ENCODE results near the gene CHST3. TPM values are rescaled to one million over a fixed set of nuclear protein-coding genes. Genes with fewer than 3 reads are reported as not detected.

CHST3 gene
- polyA plus RNA-seq, 1 donor from 2014 or later, result 4.1 TPM

GRCh38 chr10:72024596-72024995 is 60.4 kb downstream of the CHST3 start:
- no peak overlapping the region for H2AFZ ChIP-seq (ENCODE audit: low read depth, low read length)
- no peak overlapping the region for H3K27ac ChIP-seq (ENCODE audit: low read length)
- H3K4me3 ChIP-seq (ENCODE audit: low read length), result no peak overlapping the region
- no peaks in the 10 kb centered on the region for H3K27me3 ChIP-seq (ENCODE audit: insufficient read depth, low read depth, low read length)
- H3K9ac ChIP-seq (ENCODE audit: low read length), result no peak overlapping the region
- H3F3A ChIP-seq (ENCODE audit: insufficient read depth, low read length, poor library complexity, severe bottlenecking), result no peaks in the 10 kb centered on the region
- TF ChIP-seq MXI1 (conservative IDR thresholded peaks at IDR 0.05; ENCODE audit: poor library complexity, severe bottlenecking) (no peak), TAF1 (IDR thresholded peaks at IDR 0.05; ENCODE audit: low read depth) (no peak), RAD21 (conservative IDR thresholded peaks at IDR 0.05) (no peak), EZH2 (IDR thresholded peaks at IDR 0.05; ENCODE audit: borderline replicate concordance, insufficient read depth, low read length, poor library complexity, severe bottlenecking) (no peak), SMC3 (conservative IDR thresholded peaks at IDR 0.05; ENCODE audit: poor library complexity) (no peak), POLR2AphosphoS5 (IDR thresholded peaks at IDR 0.05) (no peak), CTCF (IDR thresholded peaks at IDR 0.05; ENCODE audit: poor library complexity, severe bottlenecking) (no peak), EP300 (conservative IDR thresholded peaks at IDR 0.05; ENCODE audit: poor library complexity, severe bottlenecking) (no peak), REST (IDR thresholded peaks at IDR 0.05; ENCODE audit: borderline replicate concordance) (no peak)
- H3K9me2 ChIP-seq (ENCODE audit: insufficient read depth, low read length), result no peaks in the 10 kb centered on the region
- H3K79me2 ChIP-seq (replicated peaks; ENCODE audit: insufficient read depth, low read length), result no peaks in the 10 kb centered on the region
- H3K4me2 ChIP-seq (ENCODE audit: low read length), result no peak overlapping the region
- no peaks in the 10 kb centered on the region for H3K36me3 ChIP-seq (ENCODE audit: insufficient read depth, low read length)
- no peaks in the 10 kb centered on the region for H4K20me1 ChIP-seq (ENCODE audit: insufficient read depth)
- H3K9me3 ChIP-seq (ENCODE audit: low read length), result no peaks in the 10 kb centered on the region

- H3K4me3 ChIP-seq (ENCODE audit: low read length), result no peak overlapping the region
- no peak overlapping the region for H3K27ac ChIP-seq (ENCODE audit: low read length)
- H3K27me3 ChIP-seq (ENCODE audit: insufficient read depth, low read depth, low read length), result no peaks in the 10 kb centered on the region
- no peak overlapping the region for H3K9ac ChIP-seq (ENCODE audit: low read length)
- no peak overlapping the region for H2AFZ ChIP-seq (ENCODE audit: low read depth, low read length)
- no peaks in the 10 kb centered on the region for H3K9me2 ChIP-seq (ENCODE audit: insufficient read depth, low read length)
- H3K79me2 ChIP-seq (replicated peaks; ENCODE audit: insufficient read depth, low read length), result no peaks in the 10 kb centered on the region
- no peaks in the 10 kb centered on the region for H3F3A ChIP-seq (ENCODE audit: insufficient read depth, low read length, poor library complexity, severe bottlenecking)
- TF ChIP-seq MXI1 (conservative IDR thresholded peaks at IDR 0.05; ENCODE audit: poor library complexity, severe bottlenecking), result no peak
- TF ChIP-seq SMC3 (conservative IDR thresholded peaks at IDR 0.05; ENCODE audit: poor library complexity), result no peak
- no peak for TF ChIP-seq POLR2AphosphoS5 (IDR thresholded peaks at IDR 0.05)
- no peaks in the 10 kb centered on the region for H4K20me1 ChIP-seq (ENCODE audit: insufficient read depth)
- no peaks in the 10 kb centered on the region for H3K9me3 ChIP-seq (ENCODE audit: low read length)
- no peaks in the 10 kb centered on the region for H3K36me3 ChIP-seq (ENCODE audit: insufficient read depth, low read length)
- no peak overlapping the region for H3K4me2 ChIP-seq (ENCODE audit: low read length)
Observed at GRCh38 chr10:72025400-72025799, 61.2 kb downstream of the CHST3 start.

- Histone ChIP-seq H3K9ac (ENCODE audit: low read length) (no peak overlapping the region), H3K9me2 (ENCODE audit: insufficient read depth, low read length) (no peaks in the 10 kb centered on the region), H4K20me1 (ENCODE audit: insufficient read depth) (no peaks in the 10 kb centered on the region), H3K36me3 (ENCODE audit: insufficient read depth, low read length) (no peaks in the 10 kb centered on the region), H3F3A (ENCODE audit: insufficient read depth, low read length, poor library complexity, severe bottlenecking) (no peaks in the 10 kb centered on the region), H3K27me3 (ENCODE audit: insufficient read depth, low read depth, low read length) (no peaks in the 10 kb centered on the region), H3K27ac (ENCODE audit: low read length) (no peak overlapping the region), H2AFZ (ENCODE audit: low read depth, low read length) (no peak overlapping the region), H3K9me3 (ENCODE audit: low read length) (no peaks in the 10 kb centered on the region), H3K4me2 (ENCODE audit: low read length) (no peak overlapping the region), H3K79me2 (replicated peaks; ENCODE audit: insufficient read depth, low read length) (no peaks in the 10 kb centered on the region), H3K4me3 (ENCODE audit: low read length) (no peak overlapping the region)
- TF ChIP-seq MXI1 (conservative IDR thresholded peaks at IDR 0.05; ENCODE audit: poor library complexity, severe bottlenecking) (no peak), CTCF (IDR thresholded peaks at IDR 0.05; ENCODE audit: poor library complexity, severe bottlenecking) (no peak), POLR2AphosphoS5 (IDR thresholded peaks at IDR 0.05) (no peak)
Observed at GRCh38 chr10:72025832-72026231, 61.6 kb downstream of the CHST3 start.
